Measurements from ENCODE around the gene NXNL1. TPM values are rescaled to one million over a fixed set of nuclear protein-coding genes. Genes with fewer than 3 reads are reported as not detected.

The NXNL1 gene
- total RNA-seq, 1 experiment from 2014 or later, result not detected

- no peak for TF ChIP-seq REST (IDR thresholded peaks at IDR 0.05; ENCODE audit: low read depth)
These were observed 5.2 kb downstream of the NXNL1 start (continued) for GRCh38 chr19:17455308-17456123.

- POLR2A ChIA-PET, result interaction anchor here (0.7 kb wide), 1 partner anchor 303 kb away, joined by 4 read pairs; no protein-coding TSS in a partner anchor
These were observed 6.1 kb downstream of the NXNL1 start for GRCh38 chr19:17454576-17455071.

More at GRCh38 chr19:17454576-17455071, 6.1 kb downstream of the NXNL1 start:
- intact Hi-C loops (cut with micrococcal nuclease), result loop anchor here (5.0 to 10.0 kb wide), 2 partner anchors 57 to 230 kb away; partner anchors contain the start of gene UNC13A
- ATAC-seq (no peak), DNase-seq (ENCODE audit: low read depth, low spot score) (no peak)
- H3K9me2 ChIP-seq (ENCODE audit: insufficient read depth), result no peaks in the 10 kb centered on the region
- no peaks in the 10 kb centered on the region for H3K9me3 ChIP-seq (ENCODE audit: control insufficient read depth in 1 of 2, insufficient read depth in 1 of 2, low read depth in 1 of 2, low read length in 2 of 2)
- RAD21 ChIA-PET (ENCODE audit: low non-redundant PET in 1 of 2, low total read pairs in 2 of 2, uncharacterized antibody in 2 of 2, unreplicated experiment in 2 of 2), result no interaction called here
- no peaks in the 10 kb centered on the region for H4K20me1 ChIP-seq (ENCODE audit: insufficient read depth)
- no peaks in the 10 kb centered on the region for H3K27me3 ChIP-seq (ENCODE audit: insufficient read depth, low read length)
- no peak overlapping the region for H2AFZ ChIP-seq (ENCODE audit: low read depth, low read length, poor library complexity, severe bottlenecking)
- H3K36me3 ChIP-seq (ENCODE audit: control insufficient read depth in 1 of 2, insufficient read depth in 2 of 2, low read length in 2 of 2), result no peaks in the 10 kb centered on the region
- TF ChIP-seq SRF (IDR thresholded peaks at IDR 0.05; ENCODE audit: low read depth) (no peak), SIN3A (IDR thresholded peaks at IDR 0.05; ENCODE audit: low read depth) (no peak), CBX3 (IDR thresholded peaks at IDR 0.05; ENCODE audit: low read depth) (no peak), EGR1 (IDR thresholded peaks at IDR 0.05; ENCODE audit: low read depth) (no peak)
- peaks cover 26 to 42% of the 10 kb centered on the region in 2 experiments for H3K4me1 ChIP-seq (ENCODE audit: control insufficient read depth in 1 of 2, insufficient read depth in 2 of 2, low read length in 2 of 2)
- H3K9ac ChIP-seq (ENCODE audit: low read length), result no peak overlapping the region
- CTCF ChIA-PET, result interaction anchor here (0.9 kb wide), 1 partner anchor 320 kb away, joined by 3 read pairs; no protein-coding TSS in a partner anchor
- H3K79me2 ChIP-seq (ENCODE audit: insufficient read depth, low read length), result no peaks in the 10 kb centered on the region
- H3K4me2 ChIP-seq (ENCODE audit: low read length), result no peak overlapping the region
- BruUV-seq (replicated peaks), result no TSS peak
- H3K4me3 ChIP-seq (replicated peaks in 1 of 2; ENCODE audit: low read depth in 1 of 2, low read length in 2 of 2), result no peak overlapping the region
- H3K27ac ChIP-seq (ENCODE audit: low read depth, low read length), result no peak overlapping the region
